ENCODE results near the gene PPP6R2.

- TF ChIP-seq CTCF (conservative IDR thresholded peaks at IDR 0.05; ENCODE audit: low read depth, low read length): no peak
- TF ChIP-seq POLR2A (IDR thresholded peaks at IDR 0.05; ENCODE audit: low read depth, low read length): no peak
- no peak for TF ChIP-seq RCOR1 (IDR thresholded peaks at IDR 0.05; ENCODE audit: insufficient replicate concordance, low read length)
Measured at GRCh38 chr22:50363166-50363802, 20.2 kb downstream of the PPP6R2 start.
